ENCODE measurements around the gene SAYSD1. TPM values are rescaled to one million over a fixed set of nuclear protein-coding genes. Genes with fewer than 3 reads are reported as not detected.

The SAYSD1 gene
- total RNA-seq, 1 donor from 2014 or later: 11.8 TPM

- DNase-seq (ENCODE audit: missing footprints): no peak
- intact Hi-C loops (cut with DNase I): loop anchor here (5.0 kb wide), 2 partner anchors 83 to 217 kb away; no protein-coding TSS in a partner anchor
- ATAC-seq: no peak
Observed at GRCh38 chr6:39085129-39085797, 29.7 kb downstream of the SAYSD1 start.

GRCh38 chr6:39084506-39084905, 30.5 kb downstream of the SAYSD1 start:
- DNase-seq (ENCODE audit: missing footprints) (no peak), ATAC-seq (peak; percentile 41)
- intact Hi-C loops (cut with DNase I): no loop called here

DNA sequence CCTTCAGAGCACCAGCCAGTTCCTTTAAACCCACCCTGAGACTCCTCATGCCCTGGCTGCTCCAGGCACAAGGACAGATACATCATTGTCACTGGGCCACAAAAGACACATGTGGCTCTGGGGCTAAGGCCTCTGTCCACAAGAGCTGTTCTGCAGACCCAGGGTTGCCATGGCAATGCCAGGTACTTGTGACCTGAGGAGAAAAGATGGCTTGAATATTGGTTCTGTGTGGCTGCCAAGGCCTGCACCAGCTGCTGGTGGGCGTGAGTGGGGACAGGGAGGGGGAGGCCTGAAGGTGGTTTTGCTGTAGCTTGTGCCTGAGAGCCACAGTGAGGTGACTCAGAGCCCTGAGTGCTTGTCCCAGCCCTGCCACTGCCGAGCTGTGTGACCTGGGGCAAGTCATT, 31.8 kb downstream of the SAYSD1 start:
- intact Hi-C loops (cut with DNase I): no loop called here
- DNase-seq (ENCODE audit: missing footprints) (no peak), ATAC-seq (no peak)

DNA sequence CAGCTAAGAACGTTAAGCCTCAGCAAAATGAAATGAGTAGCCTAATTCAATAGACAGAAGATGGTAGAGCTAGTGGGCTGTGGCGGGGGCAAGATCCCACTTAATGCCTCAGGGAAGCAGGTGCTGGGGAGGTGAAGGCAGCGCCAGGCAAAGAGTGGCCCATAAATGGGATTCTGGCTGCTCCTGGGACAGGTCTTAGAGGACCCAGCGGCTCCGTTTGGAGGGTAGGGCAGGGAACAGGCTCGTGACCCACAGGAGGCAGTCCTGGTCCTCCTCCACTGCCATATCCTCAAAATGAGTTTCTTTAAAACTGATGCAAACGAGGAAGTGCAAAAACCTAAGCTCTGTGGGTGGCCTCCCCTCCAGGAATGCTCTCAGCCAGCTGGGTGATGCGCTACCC, 32.7 kb downstream of the SAYSD1 start:
- DNase-seq (ENCODE audit: missing footprints) (no peak), ATAC-seq (no peak)
- intact Hi-C loops (cut with DNase I): no loop called here

GRCh38 chr6:39080246-39080875, 34.6 kb downstream of the SAYSD1 start:
- no peak for ATAC-seq
- intact Hi-C loops (cut with DNase I): no loop called here
- no peak for DNase-seq (ENCODE audit: missing footprints)

DNA sequence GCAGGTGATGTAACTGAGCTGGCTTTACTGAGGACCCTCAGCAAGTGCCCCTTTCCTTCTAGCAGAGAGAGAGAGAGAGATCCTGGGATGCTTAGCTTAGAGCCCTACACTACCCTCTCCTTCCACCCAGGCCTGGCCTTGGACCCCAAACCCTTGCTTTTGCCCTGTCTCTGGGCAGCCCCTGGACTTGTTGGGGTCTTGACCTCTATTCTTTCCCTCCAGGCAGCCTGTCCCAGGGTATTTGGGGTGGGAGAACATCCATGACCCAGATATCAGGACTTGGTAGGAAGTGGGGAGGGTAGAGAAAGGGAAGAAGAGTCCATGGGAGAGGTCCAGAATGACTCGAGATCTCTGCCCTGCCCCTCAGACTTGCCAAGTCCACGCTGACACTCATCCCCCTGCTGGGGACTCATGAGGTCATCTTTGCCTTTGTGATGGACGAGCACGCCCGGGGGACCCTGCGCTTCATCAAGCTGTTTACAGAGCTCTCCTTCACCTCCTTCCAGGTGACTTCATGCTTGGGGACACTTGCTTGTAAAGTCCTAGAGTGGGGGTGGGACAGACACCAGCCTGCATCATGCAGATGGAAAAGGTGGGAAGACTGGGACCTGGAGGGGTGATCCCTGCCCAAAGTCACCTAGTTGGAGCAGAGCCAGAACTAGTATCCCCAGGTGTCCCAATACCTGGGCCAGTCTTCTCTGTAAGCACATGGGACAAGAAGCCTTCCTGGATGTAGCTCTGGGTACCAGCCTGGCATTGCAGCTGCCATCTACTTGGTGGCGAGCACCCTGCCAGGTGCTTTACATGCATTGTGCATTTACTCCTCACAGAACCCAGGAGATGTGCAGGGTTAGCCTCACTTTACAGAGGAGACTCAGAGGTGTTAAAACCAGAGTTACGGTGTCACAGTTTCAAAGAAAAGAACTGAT, 35.5 kb downstream of the SAYSD1 start:
- no peak for ATAC-seq
- no peak for DNase-seq (ENCODE audit: missing footprints)
- intact Hi-C loops (cut with DNase I): no loop called here

- intact Hi-C loops (cut with DNase I): no loop called here
- DNase-seq (ENCODE audit: missing footprints): no peak
- no peak for ATAC-seq
Observed at GRCh38 chr6:39078695-39079094, 36.3 kb downstream of the SAYSD1 start.

DNA sequence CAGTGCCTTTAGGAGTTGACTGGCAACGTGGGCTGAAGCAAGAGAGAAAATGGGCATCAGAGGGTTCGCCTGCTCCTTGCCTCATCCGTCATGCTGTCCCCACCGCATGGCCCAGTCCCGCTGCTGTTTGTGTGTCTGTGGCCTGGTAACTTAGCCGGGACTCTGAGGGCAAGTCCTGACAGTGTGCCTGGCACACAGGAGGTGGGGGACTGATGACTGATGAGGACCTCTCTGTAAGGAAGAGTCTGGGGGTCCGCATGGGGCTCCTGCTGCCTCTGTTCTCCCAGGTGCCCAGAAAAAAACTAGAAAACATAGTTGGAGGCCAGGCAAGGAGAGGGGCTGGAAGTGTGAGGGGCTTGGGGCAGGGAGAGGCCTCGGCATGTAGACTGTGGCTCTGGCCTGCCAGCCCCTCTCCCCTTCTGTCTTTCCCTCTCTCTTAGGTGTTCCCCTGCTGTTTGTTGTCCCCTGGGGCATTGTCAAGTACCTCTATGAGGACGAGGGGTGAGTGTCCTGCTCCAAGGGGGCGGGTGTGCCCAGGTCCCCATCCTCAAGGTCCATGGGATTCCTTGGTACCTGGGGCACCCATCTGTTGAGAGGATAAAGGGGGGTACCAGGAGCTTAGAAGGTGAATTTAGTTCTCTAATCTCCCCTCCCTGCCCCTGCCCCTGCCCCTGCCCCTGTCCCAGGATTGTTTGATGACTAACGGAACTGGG, 36.9 kb downstream of the SAYSD1 start:
- ATAC-seq (no peak), DNase-seq (ENCODE audit: missing footprints) (no peak)
- intact Hi-C loops (cut with DNase I): no loop called here

DNA sequence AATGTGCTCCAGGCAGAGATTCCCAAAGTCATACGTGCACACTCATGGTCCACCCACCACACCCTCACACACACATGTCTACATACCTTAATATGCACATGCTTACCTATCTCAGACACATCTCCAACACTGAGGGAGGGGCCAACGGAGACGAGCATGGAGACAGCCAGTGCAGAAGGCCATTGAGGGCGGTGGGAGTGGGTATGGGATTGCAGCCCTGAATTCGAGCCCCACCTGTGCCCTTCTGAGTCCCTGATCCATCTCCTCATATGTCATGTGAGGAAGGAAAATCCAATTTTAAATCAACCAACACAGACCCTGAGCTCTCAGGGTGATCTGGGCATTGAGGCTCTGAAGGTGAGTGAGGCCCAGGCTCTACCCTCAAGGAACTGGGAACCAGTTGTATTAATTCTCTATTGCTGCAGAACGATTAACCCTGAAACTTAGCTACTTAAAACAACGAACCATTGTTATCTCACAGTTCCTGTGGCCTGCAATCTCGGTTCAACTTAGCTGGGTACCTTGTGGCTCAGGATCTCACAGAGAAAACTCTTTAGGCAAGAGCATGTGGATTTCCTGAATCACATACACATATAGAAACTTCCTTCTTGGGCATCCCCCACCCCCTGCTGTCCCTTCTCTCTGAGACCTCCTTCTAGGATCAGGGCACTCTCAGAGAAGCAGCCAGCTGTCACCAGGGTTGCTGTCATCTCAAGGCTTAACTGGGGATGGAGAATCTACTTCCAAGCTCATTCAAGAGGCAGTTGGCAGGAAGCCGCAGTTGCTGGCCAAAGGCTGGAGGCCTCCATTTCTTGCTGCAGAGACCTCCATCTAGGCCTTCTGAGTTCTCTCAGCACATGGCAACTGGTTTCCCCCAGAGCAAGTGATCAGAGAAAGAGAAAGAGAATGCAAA, 38.1 kb downstream of the SAYSD1 start:
- ATAC-seq (no peak), DNase-seq (ENCODE audit: missing footprints) (no peak)
- intact Hi-C loops (cut with DNase I): no loop called here

DNA sequence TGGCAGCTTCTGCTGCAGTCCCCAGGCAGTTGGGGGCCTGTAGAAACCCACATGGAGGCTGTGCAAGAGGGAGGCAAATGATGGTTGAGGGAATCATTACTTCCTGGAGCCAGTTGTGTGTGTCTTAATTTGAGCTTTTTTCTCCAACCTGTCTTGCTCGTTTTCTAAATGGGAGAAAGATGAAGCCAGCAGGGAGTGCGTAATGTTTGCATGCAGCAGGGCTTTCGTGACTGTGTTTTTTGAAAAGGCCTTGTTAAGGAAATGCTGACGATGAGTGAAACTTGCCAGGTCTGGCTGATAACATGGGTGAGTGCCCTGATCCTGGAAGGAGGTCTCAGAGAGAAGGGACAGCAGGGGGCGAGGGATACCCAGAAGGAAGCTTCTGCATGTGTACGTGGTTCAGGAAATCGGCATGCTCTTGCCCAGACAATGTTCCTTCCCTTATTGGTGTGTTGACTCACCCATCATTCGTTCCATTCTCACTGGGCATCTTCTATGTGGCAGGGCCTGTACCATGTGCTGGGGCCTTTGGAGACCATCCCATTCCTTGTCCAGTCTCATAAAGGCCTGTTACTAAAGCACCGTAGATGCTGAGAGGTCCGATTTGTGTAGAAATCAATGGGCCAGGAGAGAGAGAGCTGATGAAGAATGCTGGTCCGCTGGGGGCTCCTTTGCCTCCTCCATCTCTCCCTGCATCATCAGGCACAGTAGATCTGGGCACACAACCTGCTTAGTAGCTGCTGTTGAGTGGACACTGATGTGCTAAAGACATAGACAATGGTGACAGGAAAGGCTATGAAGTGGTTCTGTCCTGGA, 39.0 kb downstream of the SAYSD1 start:
- ATAC-seq: no peak
- DNase-seq (ENCODE audit: missing footprints): no peak
- intact Hi-C loops (cut with DNase I): no loop called here

DNA sequence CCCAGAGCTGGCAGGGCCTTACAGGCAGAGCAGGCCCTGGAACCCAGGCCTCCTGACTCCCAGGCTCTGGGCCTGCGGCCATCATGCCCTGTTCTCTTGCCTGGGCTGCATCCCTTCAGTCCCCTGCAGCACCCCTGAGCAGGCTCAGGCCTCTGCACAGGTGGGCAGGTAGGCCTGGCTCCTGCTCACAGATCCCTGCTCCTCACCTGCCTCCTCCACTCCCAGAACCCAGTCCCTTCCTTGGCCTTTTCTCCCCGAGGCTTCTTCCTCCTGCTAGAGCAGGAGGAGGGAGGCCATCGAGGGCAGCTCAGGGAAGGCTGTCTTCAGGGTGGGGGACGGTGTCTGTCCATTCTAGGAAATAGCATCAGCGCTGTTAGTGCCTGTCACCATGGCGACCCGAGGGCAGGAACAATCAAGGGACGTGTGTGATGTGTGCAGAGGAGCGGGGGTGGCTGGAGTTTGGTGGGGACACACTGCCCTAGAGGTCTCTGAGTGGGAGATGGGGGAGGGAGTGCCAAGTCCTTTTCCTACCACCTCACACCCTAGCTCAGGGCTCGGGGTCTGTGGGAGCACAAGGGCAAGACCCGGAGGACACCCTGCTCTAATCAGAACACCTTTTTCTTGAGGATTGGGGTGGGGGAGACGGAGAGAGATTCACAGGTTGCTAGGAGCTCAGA, 39.8 kb downstream of the SAYSD1 start:
- DNase-seq (ENCODE audit: missing footprints) (no peak), ATAC-seq (no peak)
- intact Hi-C loops (cut with DNase I): no loop called here

GRCh38 chr6:39074486-39074885, 40.5 kb downstream of the SAYSD1 start:
- DNase-seq (ENCODE audit: missing footprints): no peak
- intact Hi-C loops (cut with DNase I): no loop called here
- ATAC-seq: no peak

- DNase-seq (ENCODE audit: missing footprints): no peak
- ATAC-seq: no peak
- intact Hi-C loops (cut with DNase I): no loop called here
Observed at GRCh38 chr6:39073471-39074355, 41.3 kb downstream of the SAYSD1 start.

DNA sequence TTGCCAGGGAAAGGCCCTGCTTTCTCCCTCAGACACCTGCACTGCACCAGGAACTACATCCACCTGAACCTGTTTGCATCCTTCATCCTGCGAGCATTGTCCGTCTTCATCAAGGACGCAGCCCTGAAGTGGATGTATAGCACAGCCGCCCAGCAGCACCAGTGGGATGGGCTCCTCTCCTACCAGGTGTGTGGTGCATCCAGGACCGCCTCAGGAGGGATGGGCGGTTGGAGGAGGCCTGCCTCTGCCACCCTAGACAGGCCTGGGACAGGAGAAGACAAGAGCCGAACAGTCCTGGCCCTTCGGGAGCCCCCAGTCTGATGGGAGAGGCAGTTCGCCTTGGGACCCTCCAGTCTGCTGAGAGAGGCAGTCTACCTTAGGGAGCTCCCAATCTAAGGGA, 42.2 kb downstream of the SAYSD1 start:
- DNase-seq (ENCODE audit: missing footprints) (no peak), ATAC-seq (no peak)
- intact Hi-C loops (cut with DNase I): no loop called here

DNA sequence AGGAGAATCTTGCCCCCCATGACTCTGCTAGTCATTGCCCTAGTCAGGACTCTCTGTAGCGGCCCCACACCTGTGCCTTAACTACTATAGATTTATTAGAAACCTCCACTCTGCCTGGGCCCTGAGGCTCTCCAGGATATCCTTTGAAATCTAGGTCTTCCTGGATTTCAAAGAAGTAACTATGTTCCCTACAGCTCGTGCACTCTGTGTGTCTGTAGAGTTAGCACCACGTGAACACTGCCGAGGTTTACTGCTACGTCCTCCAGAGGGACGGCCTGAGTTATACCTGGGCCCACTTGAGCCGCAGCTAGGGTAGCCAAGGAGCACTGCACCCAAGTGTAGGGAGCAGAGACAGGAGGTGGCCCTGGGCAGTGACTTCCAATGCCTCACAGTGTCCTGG, 46.6 kb downstream of the SAYSD1 start:
- intact Hi-C loops (cut with DNase I): loop anchor here (10.0 kb wide), 1 partner anchor 74 kb away; no protein-coding TSS in a partner anchor
- DNase-seq (ENCODE audit: missing footprints): no peak
- no peak for ATAC-seq

GRCh38 chr6:39065561-39065960, 49.4 kb downstream of the SAYSD1 start:
- intact Hi-C loops (cut with DNase I): loop anchor here (10.0 kb wide), 1 partner anchor 71 kb away; no protein-coding TSS in a partner anchor
- DNase-seq (ENCODE audit: missing footprints): no peak
- no peak for ATAC-seq
